ENCODE data around the gene BAG5. TPM values are rescaled to one million over a fixed set of nuclear protein-coding genes. Genes with fewer than 3 reads are reported as not detected.

BAG5 gene
- total and polyA plus RNA-seq, 2 of the 8 experiments (the other 6 are each of a cell fraction or from before 2014, with no cell fraction given), result 7.4 to 29.5 TPM

DNA sequence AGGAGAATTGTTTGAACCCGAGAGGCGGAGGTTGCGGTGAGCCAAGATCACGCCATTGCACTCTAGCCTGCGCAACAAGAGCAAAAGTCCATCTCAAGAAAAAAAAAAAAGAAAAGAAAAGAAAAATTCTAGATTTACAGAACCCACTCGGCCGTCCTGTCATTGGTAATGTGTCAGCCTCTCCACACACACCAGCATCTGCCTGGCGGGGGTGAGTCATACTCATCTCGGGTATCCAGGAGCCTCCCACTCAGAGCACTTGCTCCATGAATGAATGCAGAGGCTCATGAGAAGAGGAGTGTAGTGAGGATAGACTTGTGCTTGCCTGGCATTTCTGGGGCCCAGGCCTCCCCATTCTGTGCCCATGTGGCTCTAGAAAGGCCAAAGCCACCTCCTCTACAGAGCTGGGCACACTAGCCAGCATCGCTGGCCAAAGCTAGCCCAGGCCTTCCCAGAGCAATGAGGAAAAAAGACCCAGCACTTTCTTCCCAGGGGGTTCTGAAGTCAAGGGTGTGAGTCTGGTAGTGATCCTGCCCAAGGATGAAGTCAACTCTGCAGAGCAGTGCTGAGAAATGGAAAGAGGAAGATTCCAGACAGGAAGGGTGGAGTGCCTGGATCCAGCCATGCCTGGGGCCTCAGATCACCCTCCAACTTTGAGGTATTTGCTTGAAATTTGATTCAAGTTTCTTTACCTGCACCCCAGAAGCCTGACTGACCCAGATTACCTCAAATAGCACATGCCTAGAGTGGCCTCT is 35.3 kb upstream of the BAG5 start (continued):
- TF ChIP-seq RXRA (IDR thresholded peaks at IDR 0.05; ENCODE audit: insufficient read depth, low read depth, low read length) (no peak), ASH2L (IDR thresholded peaks at IDR 0.05; ENCODE audit: low read length) (no peak), NRF1 (IDR thresholded peaks at IDR 0.05; ENCODE audit: low read depth, low read length) (no peak), JUN (IDR thresholded peaks at IDR 0.05; ENCODE audit: low read depth, low read length) (no peak), GABPA (IDR thresholded peaks at IDR 0.05; ENCODE audit: borderline replicate concordance, insufficient read depth, low read length) (no peak), JUND (IDR thresholded peaks at IDR 0.05; ENCODE audit: low read length) (no peak), POLR2A (IDR thresholded peaks at IDR 0.05; ENCODE audit: control extremely low read depth in 1 of 2, low read depth in 2 of 2, low read length in 2 of 2) (no peak), TAF1 (IDR thresholded peaks at IDR 0.05; ENCODE audit: low read depth, low read length) (no peak)
- TF ChIP-seq, protein P1, sequence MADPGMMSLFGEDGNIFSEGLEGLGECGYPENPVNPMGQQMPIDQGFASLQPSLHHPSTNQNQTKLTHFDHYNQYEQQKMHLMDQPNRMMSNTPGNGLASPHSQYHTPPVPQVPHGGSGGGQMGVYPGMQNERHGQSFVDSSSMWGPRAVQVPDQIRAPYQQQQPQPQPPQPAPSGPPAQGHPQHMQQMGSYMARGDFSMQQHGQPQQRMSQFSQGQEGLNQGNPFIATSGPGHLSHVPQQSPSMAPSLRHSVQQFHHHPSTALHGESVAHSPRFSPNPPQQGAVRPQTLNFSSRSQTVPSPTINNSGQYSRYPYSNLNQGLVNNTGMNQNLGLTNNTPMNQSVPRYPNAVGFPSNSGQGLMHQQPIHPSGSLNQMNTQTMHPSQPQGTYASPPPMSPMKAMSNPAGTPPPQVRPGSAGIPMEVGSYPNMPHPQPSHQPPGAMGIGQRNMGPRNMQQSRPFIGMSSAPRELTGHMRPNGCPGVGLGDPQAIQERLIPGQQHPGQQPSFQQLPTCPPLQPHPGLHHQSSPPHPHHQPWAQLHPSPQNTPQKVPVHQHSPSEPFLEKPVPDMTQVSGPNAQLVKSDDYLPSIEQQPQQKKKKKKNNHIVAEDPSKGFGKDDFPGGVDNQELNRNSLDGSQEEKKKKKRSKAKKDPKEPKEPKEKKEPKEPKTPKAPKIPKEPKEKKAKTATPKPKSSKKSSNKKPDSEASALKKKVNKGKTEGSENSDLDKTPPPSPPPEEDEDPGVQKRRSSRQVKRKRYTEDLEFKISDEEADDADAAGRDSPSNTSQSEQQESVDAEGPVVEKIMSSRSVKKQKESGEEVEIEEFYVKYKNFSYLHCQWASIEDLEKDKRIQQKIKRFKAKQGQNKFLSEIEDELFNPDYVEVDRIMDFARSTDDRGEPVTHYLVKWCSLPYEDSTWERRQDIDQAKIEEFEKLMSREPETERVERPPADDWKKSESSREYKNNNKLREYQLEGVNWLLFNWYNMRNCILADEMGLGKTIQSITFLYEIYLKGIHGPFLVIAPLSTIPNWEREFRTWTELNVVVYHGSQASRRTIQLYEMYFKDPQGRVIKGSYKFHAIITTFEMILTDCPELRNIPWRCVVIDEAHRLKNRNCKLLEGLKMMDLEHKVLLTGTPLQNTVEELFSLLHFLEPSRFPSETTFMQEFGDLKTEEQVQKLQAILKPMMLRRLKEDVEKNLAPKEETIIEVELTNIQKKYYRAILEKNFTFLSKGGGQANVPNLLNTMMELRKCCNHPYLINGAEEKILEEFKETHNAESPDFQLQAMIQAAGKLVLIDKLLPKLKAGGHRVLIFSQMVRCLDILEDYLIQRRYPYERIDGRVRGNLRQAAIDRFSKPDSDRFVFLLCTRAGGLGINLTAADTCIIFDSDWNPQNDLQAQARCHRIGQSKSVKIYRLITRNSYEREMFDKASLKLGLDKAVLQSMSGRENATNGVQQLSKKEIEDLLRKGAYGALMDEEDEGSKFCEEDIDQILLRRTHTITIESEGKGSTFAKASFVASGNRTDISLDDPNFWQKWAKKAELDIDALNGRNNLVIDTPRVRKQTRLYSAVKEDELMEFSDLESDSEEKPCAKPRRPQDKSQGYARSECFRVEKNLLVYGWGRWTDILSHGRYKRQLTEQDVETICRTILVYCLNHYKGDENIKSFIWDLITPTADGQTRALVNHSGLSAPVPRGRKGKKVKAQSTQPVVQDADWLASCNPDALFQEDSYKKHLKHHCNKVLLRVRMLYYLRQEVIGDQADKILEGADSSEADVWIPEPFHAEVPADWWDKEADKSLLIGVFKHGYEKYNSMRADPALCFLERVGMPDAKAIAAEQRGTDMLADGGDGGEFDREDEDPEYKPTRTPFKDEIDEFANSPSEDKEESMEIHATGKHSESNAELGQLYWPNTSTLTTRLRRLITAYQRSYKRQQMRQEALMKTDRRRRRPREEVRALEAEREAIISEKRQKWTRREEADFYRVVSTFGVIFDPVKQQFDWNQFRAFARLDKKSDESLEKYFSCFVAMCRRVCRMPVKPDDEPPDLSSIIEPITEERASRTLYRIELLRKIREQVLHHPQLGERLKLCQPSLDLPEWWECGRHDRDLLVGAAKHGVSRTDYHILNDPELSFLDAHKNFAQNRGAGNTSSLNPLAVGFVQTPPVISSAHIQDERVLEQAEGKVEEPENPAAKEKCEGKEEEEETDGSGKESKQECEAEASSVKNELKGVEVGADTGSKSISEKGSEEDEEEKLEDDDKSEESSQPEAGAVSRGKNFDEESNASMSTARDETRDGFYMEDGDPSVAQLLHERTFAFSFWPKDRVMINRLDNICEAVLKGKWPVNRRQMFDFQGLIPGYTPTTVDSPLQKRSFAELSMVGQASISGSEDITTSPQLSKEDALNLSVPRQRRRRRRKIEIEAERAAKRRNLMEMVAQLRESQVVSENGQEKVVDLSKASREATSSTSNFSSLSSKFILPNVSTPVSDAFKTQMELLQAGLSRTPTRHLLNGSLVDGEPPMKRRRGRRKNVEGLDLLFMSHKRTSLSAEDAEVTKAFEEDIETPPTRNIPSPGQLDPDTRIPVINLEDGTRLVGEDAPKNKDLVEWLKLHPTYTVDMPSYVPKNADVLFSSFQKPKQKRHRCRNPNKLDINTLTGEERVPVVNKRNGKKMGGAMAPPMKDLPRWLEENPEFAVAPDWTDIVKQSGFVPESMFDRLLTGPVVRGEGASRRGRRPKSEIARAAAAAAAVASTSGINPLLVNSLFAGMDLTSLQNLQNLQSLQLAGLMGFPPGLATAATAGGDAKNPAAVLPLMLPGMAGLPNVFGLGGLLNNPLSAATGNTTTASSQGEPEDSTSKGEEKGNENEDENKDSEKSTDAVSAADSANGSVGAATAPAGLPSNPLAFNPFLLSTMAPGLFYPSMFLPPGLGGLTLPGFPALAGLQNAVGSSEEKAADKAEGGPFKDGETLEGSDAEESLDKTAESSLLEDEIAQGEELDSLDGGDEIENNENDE (IDR thresholded peaks at IDR 0.05; ENCODE audit: insufficient replicate concordance, low read length), result no peak

Measured in H1 (cell line).